Measurements from ENCODE around the gene PITX1. TPM values are rescaled to one million over a fixed set of nuclear protein-coding genes. Genes with fewer than 3 reads are reported as not detected.

PITX1 gene
- total RNA-seq, 2 donors from 2014 or later, result 1.3 to 2.4 TPM

DNA sequence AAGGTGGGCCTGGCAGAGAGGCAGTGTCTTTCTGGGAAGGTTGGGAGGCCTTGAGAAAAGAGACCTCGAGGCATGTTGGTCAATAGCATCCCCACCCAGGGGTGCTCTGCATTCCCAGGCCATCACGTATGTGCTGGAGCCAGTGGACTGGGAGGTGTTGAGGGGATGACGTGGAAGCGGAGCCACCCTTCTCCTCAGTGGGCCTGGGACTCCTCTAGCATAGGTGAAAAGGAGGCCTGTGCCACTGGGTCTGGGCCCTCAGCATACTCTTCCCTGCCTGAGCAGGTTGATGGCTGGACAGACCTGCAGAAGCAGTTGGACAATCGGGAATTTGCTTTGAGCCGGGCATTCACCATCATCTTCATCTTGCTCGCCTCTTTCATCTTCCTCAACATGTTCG, 25.5 kb downstream of the PITX1 start:
- no peaks in the 10 kb centered on the region for H3K9me3 Mint-ChIP-seq
- H3K27ac ChIP-seq (ENCODE audit: low read depth, low read length), result no peak overlapping the region
- no peak overlapping the region for H3K4me3 Mint-ChIP-seq
- H3K27me3 ChIP-seq (ENCODE audit: control insufficient read depth, insufficient read depth, low read length, poor library complexity, severe bottlenecking), result no peaks in the 10 kb centered on the region
- H3K36me3 ChIP-seq (ENCODE audit: control insufficient read depth, insufficient read depth, low read length), result no peaks in the 10 kb centered on the region
- no peak overlapping the region for H3K27ac Mint-ChIP-seq
- H3K9ac ChIP-seq (ENCODE audit: extremely low read depth, low read length, poor library complexity, severe bottlenecking), result no peak overlapping the region
- TF ChIP-seq, protein P1, sequence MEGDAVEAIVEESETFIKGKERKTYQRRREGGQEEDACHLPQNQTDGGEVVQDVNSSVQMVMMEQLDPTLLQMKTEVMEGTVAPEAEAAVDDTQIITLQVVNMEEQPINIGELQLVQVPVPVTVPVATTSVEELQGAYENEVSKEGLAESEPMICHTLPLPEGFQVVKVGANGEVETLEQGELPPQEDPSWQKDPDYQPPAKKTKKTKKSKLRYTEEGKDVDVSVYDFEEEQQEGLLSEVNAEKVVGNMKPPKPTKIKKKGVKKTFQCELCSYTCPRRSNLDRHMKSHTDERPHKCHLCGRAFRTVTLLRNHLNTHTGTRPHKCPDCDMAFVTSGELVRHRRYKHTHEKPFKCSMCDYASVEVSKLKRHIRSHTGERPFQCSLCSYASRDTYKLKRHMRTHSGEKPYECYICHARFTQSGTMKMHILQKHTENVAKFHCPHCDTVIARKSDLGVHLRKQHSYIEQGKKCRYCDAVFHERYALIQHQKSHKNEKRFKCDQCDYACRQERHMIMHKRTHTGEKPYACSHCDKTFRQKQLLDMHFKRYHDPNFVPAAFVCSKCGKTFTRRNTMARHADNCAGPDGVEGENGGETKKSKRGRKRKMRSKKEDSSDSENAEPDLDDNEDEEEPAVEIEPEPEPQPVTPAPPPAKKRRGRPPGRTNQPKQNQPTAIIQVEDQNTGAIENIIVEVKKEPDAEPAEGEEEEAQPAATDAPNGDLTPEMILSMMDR (conservative IDR thresholded peaks at IDR 0.05), result no peak
- H3K4me1 Mint-ChIP-seq, result no peaks in the 10 kb centered on the region
- no peak overlapping the region for H3K4me3 ChIP-seq (ENCODE audit: low read length)
- no peaks in the 10 kb centered on the region for H3K27me3 Mint-ChIP-seq (ENCODE audit: insufficient read depth)
- no peaks in the 10 kb centered on the region for H3K9me3 ChIP-seq (ENCODE audit: control insufficient read depth, low read length)
- no peaks in the 10 kb centered on the region for H3K36me3 Mint-ChIP-seq (ENCODE audit: low read depth)
- 90% methylated on average over 7 to 8 of the region's 8 CpGs for WGBS, 2 experiments (ENCODE audit: insufficient coverage in 1 of 2, insufficient read length in 1 of 2)
- no peaks in the 10 kb centered on the region for H3K4me1 ChIP-seq (ENCODE audit: control insufficient read depth, insufficient read depth, low read length)
- DNase-seq, result peak; percentile 15

DNA sequence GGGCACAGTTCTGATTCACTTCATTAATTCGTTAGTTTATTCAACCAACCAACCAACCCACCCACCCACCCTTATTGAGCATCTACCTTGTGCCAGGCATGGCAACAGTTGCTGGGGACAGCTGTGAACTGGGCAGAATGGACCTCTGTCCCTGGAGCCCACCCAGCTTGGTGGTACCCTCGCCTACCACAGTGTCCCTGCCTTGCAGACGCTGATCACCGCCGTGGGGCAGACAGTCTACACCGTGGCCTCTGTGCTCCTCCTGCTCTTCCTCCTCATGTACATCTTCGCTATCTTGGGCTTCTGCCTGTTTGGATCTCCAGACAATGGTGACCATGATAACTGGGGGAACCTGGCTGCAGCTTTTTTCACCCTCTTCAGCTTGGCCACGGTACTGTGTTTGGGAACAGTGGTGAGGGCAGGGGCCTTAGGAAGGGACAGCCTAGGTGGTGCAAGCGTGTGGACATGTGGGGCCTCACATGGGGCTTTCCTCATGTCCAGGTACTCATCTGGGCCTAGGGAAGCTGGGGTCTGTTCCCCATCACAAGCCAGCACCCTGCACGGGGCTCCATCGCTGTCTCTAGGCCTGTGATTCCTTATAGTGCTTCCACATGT, 26.2 kb downstream of the PITX1 start:
- Mint-ChIP-seq H3K9me3 (no peaks in the 10 kb centered on the region), H3K4me3 (no peak overlapping the region), H3K36me3 (ENCODE audit: low read depth) (no peaks in the 10 kb centered on the region), H3K27me3 (ENCODE audit: insufficient read depth) (peaks cover under 1% of the 10 kb centered on the region), H3K4me1 (no peaks in the 10 kb centered on the region), H3K27ac (no peak overlapping the region)
- Histone ChIP-seq H3K4me3 (ENCODE audit: low read length) (no peak overlapping the region), H3K36me3 (ENCODE audit: control insufficient read depth, insufficient read depth, low read length) (no peaks in the 10 kb centered on the region), H3K27ac (ENCODE audit: low read depth, low read length) (no peak overlapping the region), H3K4me1 (ENCODE audit: control insufficient read depth, insufficient read depth, low read length) (no peaks in the 10 kb centered on the region), H3K27me3 (ENCODE audit: control insufficient read depth, insufficient read depth, low read length, poor library complexity, severe bottlenecking) (no peaks in the 10 kb centered on the region), H3K9ac (ENCODE audit: extremely low read depth, low read length, poor library complexity, severe bottlenecking) (no peak overlapping the region), H3K9me3 (ENCODE audit: control insufficient read depth, low read length) (no peaks in the 10 kb centered on the region)
- peak; percentile 21 for DNase-seq
- TF ChIP-seq, protein P1 (conservative IDR thresholded peaks at IDR 0.05), result no peak
- 81 to 82% methylated on average over 7 to 11 of the region's 11 CpGs for whole genome bisulfite sequencing, 2 experiments (ENCODE audit: insufficient coverage in 1 of 2, insufficient read length in 1 of 2)

DNA sequence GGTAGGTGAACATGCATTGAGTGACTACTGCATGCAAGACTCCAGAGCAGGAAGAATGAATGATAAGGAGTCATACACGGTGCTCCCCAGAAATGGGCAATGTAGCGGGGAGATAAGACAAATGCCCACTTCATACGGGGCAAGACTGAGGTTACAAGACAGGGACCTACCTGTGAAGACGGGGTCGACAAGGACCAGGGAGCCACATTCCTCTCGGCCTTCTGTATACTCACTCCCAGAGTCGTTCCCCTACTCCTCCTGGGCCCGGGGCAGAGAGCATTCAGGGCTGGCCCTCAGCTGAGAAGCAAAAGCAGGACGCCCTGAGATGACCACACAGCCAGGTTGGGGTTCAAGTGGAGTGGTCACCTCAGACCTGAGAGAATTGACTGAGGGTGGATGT, 26.7 kb downstream of the PITX1 start:
- no peak overlapping the region for H3K4me3 ChIP-seq (ENCODE audit: low read length)
- no peaks in the 10 kb centered on the region for H3K36me3 Mint-ChIP-seq (ENCODE audit: low read depth)
- WGBS, 2 experiments (ENCODE audit: insufficient coverage in 1 of 2, insufficient read length in 1 of 2), result 91 to 100% methylated on average over 5 to 9 of the region's 9 CpGs
- no peaks in the 10 kb centered on the region for H3K4me1 Mint-ChIP-seq
- DNase-seq, result peak; percentile 19
- TF ChIP-seq, protein P1 (conservative IDR thresholded peaks at IDR 0.05), result no peak
- peaks cover 2% of the 10 kb centered on the region for H3K9me3 Mint-ChIP-seq
- no peak overlapping the region for H3K27ac Mint-ChIP-seq
- no peak overlapping the region for H3K4me3 Mint-ChIP-seq
- H3K27me3 ChIP-seq (ENCODE audit: control insufficient read depth, insufficient read depth, low read length, poor library complexity, severe bottlenecking), result no peaks in the 10 kb centered on the region
- no peaks in the 10 kb centered on the region for H3K4me1 ChIP-seq (ENCODE audit: control insufficient read depth, insufficient read depth, low read length)
- H3K9ac ChIP-seq (ENCODE audit: extremely low read depth, low read length, poor library complexity, severe bottlenecking), result no peak overlapping the region
- peaks cover 4% of the 10 kb centered on the region for H3K27me3 Mint-ChIP-seq (ENCODE audit: insufficient read depth)
- H3K27ac ChIP-seq (ENCODE audit: low read depth, low read length), result no peak overlapping the region
- no peaks in the 10 kb centered on the region for H3K36me3 ChIP-seq (ENCODE audit: control insufficient read depth, insufficient read depth, low read length)
- no peaks in the 10 kb centered on the region for H3K9me3 ChIP-seq (ENCODE audit: control insufficient read depth, low read length)

All from endodermal cell (in vitro differentiated cells).